HG03565 (cell line): ENCODE results near the gene LACTB.

ENCODE experiments used
- ATAC-seq: cut with Tn5 transposase; IDR thresholded peaks from one replicate; pipeline ENCODE4 v1.9.1; 2021; ENCODE audit warnings: mild to moderate bottlenecking, moderate library complexity; ENCODE audit not compliant: unreplicated experiment

LACTB gene

GRCh38 chr15:63166219-63166618 lies 44.6 kb downstream of the LACTB start:
- ATAC-seq, result no peak

GRCh38 chr15:63169788-63170187 lies 48.1 kb downstream of the LACTB start:
- ATAC-seq, result no peak

GRCh38 chr15:63172376-63172775 lies 50.7 kb downstream of the LACTB start:
- no peak for ATAC-seq

GRCh38 chr15:63172851-63173451 lies 51.3 kb downstream of the LACTB start:
- no peak for ATAC-seq

GRCh38 chr15:63176302-63176701 lies 54.6 kb downstream of the LACTB start:
- ATAC-seq, result no peak

- no peak for ATAC-seq
Measured at GRCh38 chr15:63178034-63178433, 56.4 kb downstream of the LACTB start.

- ATAC-seq, result no peak
Measured at GRCh38 chr15:63180746-63181145, 59.1 kb downstream of the LACTB start.

- ATAC-seq, result no peak
Measured at GRCh38 chr15:63181648-63182047, 60.0 kb downstream of the LACTB start.

- ATAC-seq, result no peak
Measured at GRCh38 chr15:63185206-63185605, 63.5 kb downstream of the LACTB start.

- no peak for ATAC-seq
Measured at GRCh38 chr15:63186065-63186464, 64.4 kb downstream of the LACTB start.

GRCh38 chr15:63187589-63188226 lies 66.0 kb downstream of the LACTB start:
- no peak for ATAC-seq

GRCh38 chr15:63188247-63188925 lies 66.7 kb downstream of the LACTB start:
- ATAC-seq, result no peak

GRCh38 chr15:63188926-63189871 lies 67.5 kb downstream of the LACTB start, which contains the start of gene RAB8B:
Gene RAB8B, plus strand, starts transcription at chr15:63189606. Its CDS starts 19 bp downstream, at chr15:63189625.
- ATAC-seq, result peak; percentile 64

GRCh38 chr15:63189941-63190768 lies 68.5 kb downstream of the LACTB start:
- ATAC-seq, result no peak

- no peak for ATAC-seq
Measured at GRCh38 chr15:63190769-63191649, 69.3 kb downstream of the LACTB start.
